Lung (tissue), 12 donors: Measurements from ENCODE around the gene RPS14. TPM values are rescaled to one million over a fixed set of nuclear protein-coding genes. Genes with fewer than 3 reads are reported as not detected.

ENCODE experiments used
- ATAC-seq: fragments of 200-7000 bp; cut with Tn5 transposase; one replicate; pipeline ENCODE4 v1.9.1; 2020; ENCODE audit warnings: moderate number of reproducible peaks; ENCODE audit not compliant: insufficient read depth, low FRiP score
- DNase-seq, 3 donors: peaks; one replicate each; pipeline ENCODE4 v3.0.0-alpha.2; 2013 to 2017
- H3K27ac ChIP-seq, 2 donors: one replicate each; pipeline ENCODE4 v1.5.1; 2013; ENCODE audit warnings: mild to moderate bottlenecking in 2 of 2, moderate library complexity in 2 of 2, control low read depth in 1 of 2, inconsistent platforms in 1 of 2, low read depth in 1 of 2, low read length in 1 of 2
- H3K27me3 ChIP-seq, 3 donors: one replicate each; pipeline ENCODE4 v1.5.1; 2013; ENCODE audit warnings: low read length in 2 of 3; ENCODE audit not compliant: control insufficient read depth in 3 of 3, insufficient read depth in 3 of 3
- H3K36me3 ChIP-seq, 4 donors: one replicate each; pipeline ENCODE4 v1.5.1; 2013; ENCODE audit warnings: low read length in 4 of 4, mild to moderate bottlenecking in 1 of 4, moderate library complexity in 1 of 4; ENCODE audit not compliant: control insufficient read depth in 4 of 4, insufficient read depth in 4 of 4
- H3K4me1 ChIP-seq, 5 donors: one replicate each; pipeline ENCODE4 v1.5.1; 2013; ENCODE audit warnings: low read length in 5 of 5, mild to moderate bottlenecking in 2 of 5, moderate library complexity in 1 of 5; ENCODE audit not compliant: control insufficient read depth in 5 of 5, insufficient read depth in 5 of 5
- H3K4me3 ChIP-seq: one replicate; pipeline ENCODE4 v1.5.1; 2013; ENCODE audit warnings: mild to moderate bottlenecking, control low read depth, moderate library complexity
- H3K9ac ChIP-seq, 2 donors: one replicate each; pipeline ENCODE4 v1.5.1; 2013; ENCODE audit warnings: low read length in 2 of 2, control low read depth in 1 of 2; ENCODE audit not compliant: insufficient read depth in 1 of 2
- H3K9me3 ChIP-seq, 4 donors: one replicate each; pipeline ENCODE4 v1.5.1; 2013; ENCODE audit warnings: low read length in 3 of 4, mild to moderate bottlenecking in 1 of 4, moderate library complexity in 1 of 4; ENCODE audit not compliant: control insufficient read depth in 4 of 4, insufficient read depth in 3 of 4
- CTCF ChIP-seq: IDR thresholded peaks from 2 replicates; pipeline ENCODE4 v1.5.1; 2012; ENCODE audit warnings: mild to moderate bottlenecking; ENCODE audit errors: control extremely low read depth, extremely low read depth
- WGBS, 2 donors: extraction: QIAGEN DNeasy Blood & Tissue Kit; methylation state at CpG; one replicate each; pipeline ENCODE4 v1.1.7; 2013; 5-methylcytosine and 5-hydroxymethylcytosine counted together
- polyA plus RNA-seq, 2 donors: library from polyadenylated mRNA; stranded (reverse); fragments of 200-250 nt; gene quantifications; one replicate each; pipeline ENCODE4 v1.2.1, GENCODE V29; 2013
- total RNA-seq, 2 donors: library from RNA; depleted of rRNA in 1 of 2; stranded (reverse); fragments of >200 nt in 1 of 2; gene quantifications; one replicate each; pipeline ENCODE4 v1.2.1, GENCODE V29; 2014 to 2021
- donor health status: control.
- donor health status: control.
- donor health status: Bipolar disorder and iron deficiency.
- donor health status: healthy.
- donor health status: DM: yes; HTN: yes; CAD: no.

RPS14 gene
- total and polyA plus RNA-seq, 4 donors, result 1,065 to 4,623 (median 2,452) TPM

- no peaks in the 10 kb centered on the region for H3K27me3 ChIP-seq
- H3K4me1 ChIP-seq, result no peaks in the 10 kb centered on the region
- H3K36me3 ChIP-seq, result peaks cover 5 to 16% (median 7%) of the 10 kb centered on the region in 4 donors
- no peak overlapping the region for H3K4me3 ChIP-seq
- 59 to 70% methylated on average over 4 of the region's 4 CpGs for WGBS, 2 donors
- H3K27ac ChIP-seq, result no peak overlapping the region
- no peaks in the 10 kb centered on the region for H3K9me3 ChIP-seq
- DNase-seq (no peak), ATAC-seq (no peak)
- H3K9ac ChIP-seq, result no peak overlapping the region
- TF ChIP-seq CTCF, result no peak
Observed at GRCh38 chr5:150438873-150439546, 10.5 kb downstream of the RPS14 start.

GRCh38 chr5:150436141-150436680, 13.3 kb downstream of the RPS14 start:
- Histone ChIP-seq H3K4me3 (no peak overlapping the region), H3K4me1 (no peaks in the 10 kb centered on the region), H3K36me3 (peaks cover 0 to under 1% (median 0%) of the 10 kb centered on the region in 4 donors), H3K9ac (no peak overlapping the region), H3K27me3 (no peaks in the 10 kb centered on the region), H3K27ac (no peak overlapping the region), H3K9me3 (no peaks in the 10 kb centered on the region)
- TF ChIP-seq CTCF, result peak; percentile 89
- 19 to 23% methylated on average over 13 of the region's 13 CpGs for WGBS, 2 donors
- ATAC-seq (peak; percentile 89), DNase-seq (peak; percentile 82 to 90 (median 86))

GRCh38 chr5:150434464-150434863, 15.1 kb downstream of the RPS14 start:
- no peaks in the 10 kb centered on the region for H3K9me3 ChIP-seq
- TF ChIP-seq CTCF, result no peak
- DNase-seq (peak; percentile 80 to 88 (median 83)), ATAC-seq (no peak)
- no peaks in the 10 kb centered on the region for H3K4me1 ChIP-seq
- H3K9ac ChIP-seq, result no peak overlapping the region
- no peaks in the 10 kb centered on the region for H3K27me3 ChIP-seq
- no peaks in the 10 kb centered on the region for H3K36me3 ChIP-seq
- 68 to 84% methylated on average over 6 of the region's 6 CpGs for WGBS, 2 donors
- no peak overlapping the region for H3K27ac ChIP-seq
- no peak overlapping the region for H3K4me3 ChIP-seq
